ENCODE measurements around the gene GPR158. TPM values are rescaled to one million over a fixed set of nuclear protein-coding genes. Genes with fewer than 3 reads are reported as not detected.

GPR158 gene
- total and polyA plus RNA-seq, 2 of the 8 experiments (the other 6 are each of a cell fraction or from before 2014, with no cell fraction given) = 0.14 to 0.78 TPM

DNA sequence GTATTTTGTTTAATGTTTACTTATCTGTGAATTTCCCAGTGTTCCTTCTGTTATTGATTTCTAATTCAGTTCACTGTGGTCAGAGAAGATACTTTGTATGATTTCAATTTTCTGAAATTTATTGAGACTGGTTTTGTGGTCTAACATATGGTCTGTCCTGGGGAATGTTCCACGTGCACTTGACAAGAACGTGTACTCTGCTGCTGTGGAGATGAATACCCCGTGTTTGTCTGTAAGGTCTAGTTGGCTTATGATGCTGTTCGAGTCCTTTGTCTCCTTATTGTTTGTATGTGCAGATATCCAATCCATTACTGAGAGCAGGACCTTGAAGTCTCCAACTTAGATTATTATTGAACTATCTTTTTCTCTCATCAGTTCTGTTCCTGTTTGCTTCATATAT lies 387.7 kb downstream of the GPR158 start:
- Histone ChIP-seq H2BK5ac (ENCODE audit: low read depth, low read length) (no peak overlapping the region), H3K9me3 (ENCODE audit: insufficient read depth in 2 of 2, low read depth in 1 of 2, low read length in 1 of 2) (no peaks in the 10 kb centered on the region), H3K79me2 (ENCODE audit: control insufficient read depth in 1 of 2, insufficient read depth in 2 of 2, low read length in 2 of 2) (no peaks in the 10 kb centered on the region), H2BK20ac (ENCODE audit: low read length) (no peak overlapping the region), H3K27ac (ENCODE audit: low read depth, low read length) (no peak overlapping the region), H3K27me3 (replicated peaks in 1 of 4; ENCODE audit: control insufficient read depth in 3 of 4, extremely low read depth in 1 of 4, insufficient read depth in 3 of 4, low read length in 3 of 4) (no peaks in the 10 kb centered on the region), H3K79me1 (ENCODE audit: low read depth, low read length) (no peaks in the 10 kb centered on the region), H4K5ac (ENCODE audit: insufficient read length, low read depth, low read length) (no peak overlapping the region), H2BK12ac (ENCODE audit: low read depth, low read length) (no peak overlapping the region), H3K18ac (ENCODE audit: extremely low read depth, low read length) (no peak overlapping the region), H3K4ac (replicated peaks; ENCODE audit: insufficient read length, low read depth, low read length) (no peak overlapping the region), H4K91ac (replicated peaks; ENCODE audit: insufficient read length, low read length) (no peak overlapping the region), H3K56ac (replicated peaks; ENCODE audit: insufficient read length, low read depth, low read length) (no peak overlapping the region), H3K23me2 (ENCODE audit: low read depth, low read length) (no peaks in the 10 kb centered on the region), H2BK120ac (replicated peaks; ENCODE audit: low read depth, low read length) (no peak overlapping the region), H2AK5ac (ENCODE audit: low read depth, low read length) (no peak overlapping the region), H3K14ac (ENCODE audit: insufficient read length) (no peak overlapping the region), H3K23ac (ENCODE audit: insufficient read length) (no peak overlapping the region), H3K9ac (replicated peaks in 1 of 4; ENCODE audit: extremely low read depth in 1 of 4, low read depth in 3 of 4, low read length in 3 of 4) (no peak overlapping the region), H2BK15ac (ENCODE audit: low read length) (no peak overlapping the region), H3K4me2 (ENCODE audit: insufficient read depth in 1 of 2, low read depth in 2 of 2, low read length in 2 of 2) (no peak overlapping the region), H4K8ac (ENCODE audit: extremely low read depth, insufficient read depth, low read length) (no peak overlapping the region), H2AFZ (ENCODE audit: low read length) (no peak overlapping the region), H3K4me1 (replicated peaks in 1 of 4; ENCODE audit: control insufficient read depth in 3 of 4, insufficient read depth in 4 of 4, low read length in 3 of 4) (no peaks in the 10 kb centered on the region; a peak in 1 of 7 replicates), H4K20me1 (replicated peaks in 1 of 2; ENCODE audit: control insufficient read depth in 1 of 2, insufficient read depth in 2 of 2, low read length in 2 of 2) (no peaks in the 10 kb centered on the region), H3K4me3 (ENCODE audit: extremely low read depth in 1 of 4, insufficient read depth in 2 of 4, low read depth in 3 of 4, low read length in 4 of 4) (no peak overlapping the region), H3K36me3 (ENCODE audit: control insufficient read depth in 2 of 4, insufficient read depth in 4 of 4, low read length in 3 of 4) (no peaks in the 10 kb centered on the region)
- ChIA-PET CTCF (ENCODE audit: partially characterized antibody) (no interaction called here), POLR2A (ENCODE audit: partially characterized antibody) (no interaction called here)
- no peak for FAIRE-seq
- 93% methylated on average over 4 of the region's 4 CpGs; no CpG with 5 or more reads in 1 of the 2 experiments for WGBS, 2 experiments (ENCODE audit: extremely low coverage in 1 of 2, insufficient coverage in 1 of 2, insufficient read length in 1 of 2, insufficient replicate concordance in 2 of 2, low coverage in 1 of 2, low lambda C conversion rate in 2 of 2, missing lambda C conversion rate in 1 of 2)
- no peak for TF ChIP-seq MAFK (IDR thresholded peaks at IDR 0.05; ENCODE audit: low read depth, low read length)
- no peak for TF ChIP-seq HDAC2 (IDR thresholded peaks at IDR 0.05; ENCODE audit: borderline replicate concordance in 1 of 2, low read depth in 2 of 2, low read length in 2 of 2)
- TF ChIP-seq JUND (IDR thresholded peaks at IDR 0.05; ENCODE audit: low read length) = no peak
- TF ChIP-seq RBBP5 (IDR thresholded peaks at IDR 0.05; ENCODE audit: borderline replicate concordance, low read depth, low read length) = no peak
- TF ChIP-seq NANOG (IDR thresholded peaks at IDR 0.05; ENCODE audit: insufficient read depth, low read depth, low read length, poor library complexity, severe bottlenecking) = no peak
- no peak for TF ChIP-seq ZNF274 (IDR thresholded peaks at IDR 0.05; ENCODE audit: borderline replicate concordance, extremely low read depth, low read length)
- DNase-seq (ENCODE audit: low read depth in 1 of 2, low spot score in 2 of 2) = no peak
